Keratinocyte (primary cell): ENCODE data around the gene OSR1.

Source experiments
- CTCF ChIP-seq, 3 experiments: IDR thresholded peaks in 1 of 3; conservative IDR thresholded peaks in 1 of 3; optimal IDR thresholded peaks in 1 of 3; 2 replicates in 2 of 3; 3 replicates in 1 of 3; pipeline versions ENCODE3 to v1.5.1; 2011; ENCODE audit warnings: low read length in 3 of 3, mild to moderate bottlenecking in 3 of 3, moderate library complexity in 2 of 3, control low read depth in 1 of 3, inconsistent platforms in 1 of 3; ENCODE audit not compliant: insufficient read depth in 2 of 3; ENCODE audit errors: extremely low read depth in 1 of 3
- EZH2 ChIP-seq: IDR thresholded peaks from one replicate; pipeline ENCODE4 v1.6.1; 2012; ENCODE audit warnings: inconsistent platforms, mild to moderate bottlenecking, low read length, moderate library complexity

GRCh38 chr2:19365126-19365525, 6.7 kb upstream of the OSR1 start:
- TF ChIP-seq CTCF (optimal IDR thresholded peaks at IDR 0.05 in 1 of 3, IDR thresholded peaks at IDR 0.05 in 1 of 3, conservative IDR thresholded peaks at IDR 0.05 in 1 of 3; ENCODE audit: extremely low read depth in 1 of 3, insufficient read depth in 2 of 3, low read length in 3 of 3) (no peak), EZH2 (no peak)
